GM18870 (cell line): ENCODE measurements around the gene TAF4.
"Not testable (repeated sequence)": the region's sequence is repeated elsewhere in the genome, so short reads cannot be mapped to it uniquely, and the experiment has no call there.

Experiments used
- ATAC-seq: cut with Tn5 transposase; IDR thresholded peaks from one replicate; pipeline ENCODE4 v1.9.1; 2021; ENCODE audit warnings: moderate library complexity; ENCODE audit not compliant: unreplicated experiment

Gene TAF4

DNA sequence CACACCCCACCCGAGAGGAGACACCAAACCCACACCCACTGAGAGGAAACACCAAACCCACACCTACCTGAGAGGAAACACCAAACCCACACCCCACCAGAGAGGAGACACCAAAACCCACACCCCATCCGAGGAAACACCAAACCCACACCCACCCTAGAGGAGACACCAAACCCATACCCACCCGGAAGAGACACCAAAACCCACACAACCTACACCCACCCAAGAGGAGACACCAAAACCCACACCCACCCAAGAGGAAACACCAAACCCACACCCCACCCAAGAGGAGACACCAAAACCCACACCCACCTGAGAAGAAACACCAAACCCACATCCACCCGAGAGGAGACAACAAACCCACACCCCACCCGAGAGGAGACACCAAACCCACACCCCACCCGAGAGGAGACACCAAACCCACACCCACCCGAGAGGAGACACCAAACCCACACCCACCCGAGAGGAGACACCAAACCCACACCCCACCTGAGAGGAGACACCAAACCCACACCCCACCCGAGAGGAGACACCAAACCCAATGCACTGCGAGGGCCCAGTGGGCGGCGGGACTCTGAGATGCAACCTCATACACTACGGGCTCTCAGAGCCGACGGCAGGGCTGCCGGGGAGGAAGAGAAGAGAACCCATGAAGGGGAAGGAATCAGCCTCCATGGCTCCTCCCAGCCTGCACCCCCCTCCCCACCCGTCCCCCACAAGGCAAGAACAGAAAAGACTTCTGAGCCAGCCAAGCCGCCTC is 83.3 kb downstream of the TAF4 start:
- ATAC-seq = no peak

DNA sequence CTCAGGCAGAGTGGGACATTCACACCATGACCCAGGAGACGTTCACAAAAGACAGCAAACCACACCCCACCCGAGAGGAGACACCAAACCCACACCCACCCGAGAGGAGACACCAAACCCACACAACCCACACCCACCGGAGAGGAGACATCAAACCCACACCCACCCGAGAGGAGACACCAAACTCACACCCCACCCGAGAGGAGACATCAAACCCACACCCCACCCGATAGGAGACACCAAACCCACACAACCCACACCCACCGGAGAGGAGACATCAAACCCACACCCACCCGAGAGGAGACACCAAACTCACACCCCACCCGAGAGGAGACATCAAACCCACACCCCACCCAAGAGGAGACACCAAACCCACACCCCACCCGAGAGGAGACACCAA is 84.0 kb downstream of the TAF4 start:
- not testable (repeated sequence) for ATAC-seq

DNA sequence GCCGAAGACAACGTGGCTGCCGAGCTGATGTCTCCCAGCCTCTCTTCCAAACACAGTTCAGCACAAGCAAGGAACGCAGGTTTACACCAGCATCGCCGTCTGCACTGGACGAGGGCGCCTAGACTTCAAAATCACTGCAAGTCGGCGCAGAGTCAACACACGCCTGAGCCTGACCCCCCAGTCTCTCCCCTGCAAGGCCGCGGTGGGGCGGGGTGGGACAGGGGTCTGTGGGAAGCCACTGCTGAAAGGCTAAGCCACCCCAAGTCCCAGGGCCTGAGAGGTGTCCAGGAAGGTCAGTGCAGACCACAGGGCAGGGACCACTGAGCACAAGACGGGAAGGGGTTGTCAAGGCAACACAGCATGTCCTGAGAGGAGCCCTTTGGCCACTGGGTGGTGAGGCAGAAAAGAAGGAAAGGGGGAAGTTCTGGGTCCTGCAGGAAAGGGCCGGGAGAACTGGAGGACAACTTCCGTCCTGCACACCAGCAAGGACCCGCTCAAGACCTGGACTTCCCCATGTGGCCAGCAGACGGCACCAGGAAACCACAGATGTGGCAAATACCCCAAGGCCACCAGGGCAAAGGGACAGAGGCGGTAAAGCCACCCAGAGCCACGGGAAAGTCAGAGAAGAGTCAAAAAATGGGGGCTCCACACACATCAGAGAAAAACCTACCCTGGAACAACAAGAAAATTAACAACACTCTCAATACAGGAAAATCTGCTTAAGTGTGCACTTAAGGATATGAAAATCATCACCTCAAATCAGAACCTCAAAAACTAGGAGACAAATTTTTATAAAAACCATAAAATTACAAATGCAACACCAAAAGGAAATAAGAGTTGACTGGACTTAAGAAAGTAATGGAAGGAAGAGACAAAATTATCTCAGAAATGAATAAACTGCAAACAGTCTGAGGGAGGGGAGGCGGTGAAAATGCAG is 84.8 kb downstream of the TAF4 start:
- ATAC-seq = no peak

DNA sequence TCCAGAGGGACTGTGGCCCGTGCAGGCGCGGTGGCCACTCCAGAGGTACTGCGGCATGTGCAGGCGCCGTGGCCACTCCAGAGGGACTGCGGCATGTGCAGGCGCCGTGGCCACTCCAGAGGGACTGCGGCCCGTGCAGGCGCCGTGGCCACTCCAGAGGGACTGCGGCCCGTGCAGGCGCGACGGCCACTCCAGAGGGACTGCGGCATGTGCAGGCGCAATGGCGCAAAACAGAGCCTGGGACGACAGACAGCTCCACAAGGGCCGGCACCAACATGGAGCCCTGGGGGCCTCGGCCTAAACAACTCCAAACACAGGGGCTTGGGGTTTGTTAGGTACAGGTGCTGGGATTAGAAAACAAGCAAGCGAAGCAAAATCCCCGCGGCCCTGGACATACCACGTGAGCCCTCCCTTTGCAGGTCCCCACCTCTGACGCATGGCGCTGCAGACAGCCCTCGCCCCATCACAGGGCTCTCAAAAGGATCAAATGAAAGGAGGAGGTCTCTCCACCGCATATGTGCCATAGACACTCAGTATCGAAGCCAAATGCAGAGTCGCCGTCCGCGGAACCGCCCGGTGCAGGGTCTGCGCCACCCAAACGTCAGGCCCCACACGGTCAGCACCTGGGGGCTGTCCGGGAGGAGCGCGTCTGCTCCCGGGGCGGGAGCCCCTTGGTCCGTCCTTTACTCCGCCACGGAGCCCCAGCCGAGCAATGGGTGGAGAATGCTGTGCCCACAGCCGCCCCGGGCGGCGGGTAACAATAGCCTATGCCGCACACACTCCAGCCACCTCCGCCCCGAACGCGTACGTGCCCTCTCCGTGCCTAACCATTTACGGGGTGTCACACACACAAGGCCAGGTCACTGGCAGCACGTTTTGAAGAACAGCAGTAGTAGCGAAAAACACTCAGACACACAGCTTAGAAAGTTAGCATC is 85.7 kb downstream of the TAF4 start:
- ATAC-seq = no peak

DNA sequence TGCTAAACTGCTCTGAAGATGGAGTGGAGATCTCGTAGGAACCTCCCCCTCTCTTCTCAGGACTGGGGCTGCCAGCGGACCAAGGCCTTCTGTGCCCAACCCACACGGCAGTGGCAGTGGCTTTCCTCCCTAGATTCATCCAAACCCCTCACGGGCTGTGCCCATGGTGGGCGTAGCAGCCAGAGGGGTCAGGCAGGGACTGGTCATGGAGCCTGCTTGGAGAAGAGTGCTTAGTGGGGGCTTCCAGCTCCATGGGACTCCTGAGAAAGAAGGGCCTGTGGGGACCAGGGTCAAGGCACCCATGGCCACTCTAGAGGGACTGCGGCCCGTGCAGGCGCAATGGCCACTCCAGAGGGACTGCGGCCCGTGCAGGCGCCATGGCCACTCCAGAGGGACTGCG is 86.6 kb downstream of the TAF4 start:
- no peak for ATAC-seq

DNA sequence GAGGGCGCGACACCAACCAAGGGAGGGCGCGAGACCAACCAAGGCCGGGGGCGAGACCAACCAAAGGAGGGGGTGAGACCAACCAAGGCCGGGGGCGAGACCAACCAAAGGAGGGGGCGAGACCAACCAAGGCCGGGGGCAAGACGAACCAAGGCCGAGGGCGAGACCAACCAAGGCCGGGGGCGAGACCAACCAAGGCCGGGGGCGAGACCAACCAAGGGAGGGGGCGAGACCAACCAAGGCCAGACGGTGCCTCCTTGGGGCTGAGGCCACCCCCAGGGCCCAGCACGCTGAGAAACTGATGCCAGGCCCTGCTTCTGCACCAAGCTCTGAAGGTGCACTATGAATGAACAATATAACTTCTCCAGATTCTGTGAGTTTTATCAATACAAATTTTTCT is 87.2 kb downstream of the TAF4 start:
- ATAC-seq = no peak

DNA sequence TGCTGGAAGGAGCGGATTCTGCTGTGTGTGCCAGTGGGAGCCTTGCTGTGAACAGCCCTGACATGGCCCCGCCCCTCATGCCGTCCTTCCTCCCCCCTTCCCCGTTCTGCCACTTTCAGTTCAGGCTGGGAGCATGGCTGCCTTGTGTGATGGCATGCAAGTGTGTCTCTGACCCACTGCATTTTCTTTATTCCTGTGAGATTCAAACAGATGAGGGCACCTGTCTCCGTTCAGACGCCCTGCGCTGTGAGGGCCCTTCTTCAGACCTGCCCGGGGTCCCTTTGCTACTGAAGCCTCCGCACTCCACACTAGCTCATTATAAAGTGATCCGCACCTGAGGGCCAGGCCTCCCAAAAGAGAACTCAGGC is 88.3 kb downstream of the TAF4 start:
- no peak for ATAC-seq

DNA sequence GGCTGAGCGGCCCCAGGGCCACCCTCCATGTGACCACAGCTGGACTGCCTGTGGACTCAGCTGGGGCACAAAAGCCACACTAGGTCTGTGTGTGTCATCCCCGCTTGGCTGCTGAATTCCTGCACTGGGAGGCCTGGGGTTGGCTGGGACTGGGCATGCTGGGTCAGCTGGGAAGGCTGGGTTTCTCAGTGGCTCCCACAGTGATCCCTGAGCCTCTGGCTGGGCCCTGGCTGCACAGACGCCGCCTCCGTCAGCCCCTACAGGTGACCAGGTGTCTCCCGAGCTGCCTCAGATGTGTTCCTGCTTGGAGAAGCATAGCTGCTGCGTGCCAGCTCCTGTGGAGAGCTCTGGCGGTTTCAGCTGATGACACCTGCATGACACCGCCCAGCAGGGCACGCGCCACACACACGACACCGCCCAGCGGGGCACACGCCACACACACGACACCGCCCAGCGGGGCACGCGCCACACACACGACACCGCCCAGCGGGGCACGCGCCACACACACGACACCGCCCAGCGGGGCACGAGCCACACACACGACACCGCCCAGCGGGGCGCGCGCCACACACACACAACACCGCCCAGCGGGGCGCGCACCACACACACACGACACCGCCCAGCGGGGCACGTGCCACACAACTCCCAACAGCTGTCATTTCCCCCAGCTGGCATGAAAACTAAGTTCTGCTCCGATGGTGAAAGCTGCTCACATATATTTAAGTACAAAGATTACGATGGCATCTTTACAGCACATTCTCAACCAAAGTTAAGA is 88.8 kb downstream of the TAF4 start:
- no peak for ATAC-seq

DNA sequence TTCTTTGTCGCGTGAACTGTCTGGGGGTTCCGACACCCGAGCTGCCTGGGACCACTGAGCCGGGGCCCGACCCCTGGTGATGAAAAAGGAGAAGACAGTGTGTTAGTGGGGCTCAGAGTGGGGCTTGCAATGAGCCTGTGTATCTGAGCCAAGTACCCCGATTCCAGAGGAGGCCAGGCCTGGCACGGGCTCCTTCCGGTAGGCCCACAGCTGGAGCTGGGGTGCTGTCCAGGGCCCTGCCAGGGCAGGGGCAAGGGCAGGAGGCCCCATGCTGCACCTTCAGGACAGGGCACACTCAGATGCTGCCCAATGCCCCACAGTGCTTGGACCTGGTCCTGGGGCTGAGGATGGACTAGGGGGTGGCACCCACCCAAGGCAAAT is 89.4 kb downstream of the TAF4 start:
- no peak for ATAC-seq

DNA sequence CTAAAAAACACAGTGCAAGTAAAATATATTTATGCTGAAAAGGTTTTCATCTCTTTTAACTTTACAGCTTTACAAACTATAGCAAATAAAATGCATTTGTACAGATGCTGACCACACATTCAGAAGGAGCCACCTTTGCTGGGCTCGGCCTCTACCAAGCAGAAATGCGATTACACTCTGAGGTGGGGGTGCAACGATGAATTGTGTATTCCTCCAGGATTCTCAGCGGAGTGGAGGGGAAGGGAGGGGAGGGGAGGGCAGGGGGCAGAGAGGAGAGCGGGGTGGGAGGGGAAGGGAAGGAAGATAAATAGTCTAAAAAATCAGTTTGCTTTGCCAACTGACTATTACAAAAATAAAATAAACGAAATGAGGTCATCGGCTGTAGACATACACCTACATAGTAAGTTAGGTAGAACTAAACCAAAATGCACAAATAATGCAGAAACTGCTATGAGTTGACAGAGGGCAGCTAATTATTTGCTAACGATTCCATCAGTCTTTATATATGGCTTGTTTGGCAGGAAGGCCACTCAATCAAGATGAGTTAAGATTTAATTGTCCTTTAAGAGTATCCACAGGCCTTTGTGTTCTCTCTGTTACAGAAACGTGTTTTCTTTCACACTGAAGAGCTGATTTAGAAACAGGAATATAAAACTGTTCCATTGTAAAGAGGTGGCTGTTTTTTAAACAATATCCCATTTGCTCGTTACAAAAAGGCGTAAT is 90.1 kb downstream of the TAF4 start:
- ATAC-seq = no peak

DNA sequence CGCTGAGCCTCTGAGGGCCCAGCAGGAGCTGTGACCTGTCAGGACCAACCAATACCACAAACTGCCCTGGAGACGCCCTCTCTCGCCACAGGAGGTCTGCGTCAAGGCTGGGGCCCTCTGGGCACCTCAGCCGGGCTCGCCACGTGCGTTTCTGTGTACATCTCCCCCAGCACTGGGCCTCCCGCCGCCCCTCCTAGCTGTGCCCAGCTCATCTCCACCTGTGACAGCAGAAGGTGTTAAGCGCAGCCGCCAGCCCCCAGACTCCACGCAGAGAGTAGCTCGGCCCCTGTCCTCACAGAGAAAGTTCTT is 91.4 kb downstream of the TAF4 start:
- no peak for ATAC-seq

DNA sequence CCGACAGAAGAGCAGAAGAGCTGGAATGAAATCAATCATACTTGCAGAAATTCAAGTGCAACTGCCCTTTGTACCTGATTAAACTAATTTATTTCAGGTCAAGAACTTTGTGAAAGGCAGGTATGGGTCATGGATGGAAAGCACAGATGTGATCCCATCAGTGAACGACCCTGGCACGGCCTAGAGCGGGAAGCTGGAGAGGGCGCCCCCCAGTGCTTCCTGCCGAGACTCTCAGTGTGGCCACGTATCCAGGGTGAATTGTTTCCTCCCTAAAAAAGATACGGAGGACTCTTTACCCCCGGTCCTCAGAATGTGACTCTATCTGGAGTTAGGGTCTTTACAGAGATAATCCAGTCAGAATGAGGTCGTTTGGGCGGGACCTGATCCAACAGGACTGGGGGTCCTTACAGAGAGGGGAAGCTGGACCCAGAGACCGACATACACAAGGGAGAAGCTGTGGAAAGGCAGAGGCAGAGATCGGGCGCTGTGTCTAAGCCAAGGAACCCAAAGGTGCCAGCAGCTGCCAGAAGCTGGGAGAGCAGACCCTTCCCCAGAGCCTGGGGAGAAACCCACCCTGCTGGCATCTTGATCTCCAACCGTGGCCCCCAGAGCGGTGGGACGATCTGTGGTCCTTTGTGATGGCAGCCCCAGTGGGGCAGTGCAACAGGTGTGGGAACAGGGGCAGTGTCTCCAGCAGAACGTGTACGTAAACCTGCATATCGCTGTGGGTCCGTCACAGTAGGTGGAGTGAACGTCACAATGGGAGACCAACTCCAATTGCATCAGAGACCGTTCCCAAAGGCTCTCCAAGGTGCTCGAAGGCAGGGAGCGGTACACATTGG is 91.9 kb downstream of the TAF4 start:
- no peak for ATAC-seq

DNA sequence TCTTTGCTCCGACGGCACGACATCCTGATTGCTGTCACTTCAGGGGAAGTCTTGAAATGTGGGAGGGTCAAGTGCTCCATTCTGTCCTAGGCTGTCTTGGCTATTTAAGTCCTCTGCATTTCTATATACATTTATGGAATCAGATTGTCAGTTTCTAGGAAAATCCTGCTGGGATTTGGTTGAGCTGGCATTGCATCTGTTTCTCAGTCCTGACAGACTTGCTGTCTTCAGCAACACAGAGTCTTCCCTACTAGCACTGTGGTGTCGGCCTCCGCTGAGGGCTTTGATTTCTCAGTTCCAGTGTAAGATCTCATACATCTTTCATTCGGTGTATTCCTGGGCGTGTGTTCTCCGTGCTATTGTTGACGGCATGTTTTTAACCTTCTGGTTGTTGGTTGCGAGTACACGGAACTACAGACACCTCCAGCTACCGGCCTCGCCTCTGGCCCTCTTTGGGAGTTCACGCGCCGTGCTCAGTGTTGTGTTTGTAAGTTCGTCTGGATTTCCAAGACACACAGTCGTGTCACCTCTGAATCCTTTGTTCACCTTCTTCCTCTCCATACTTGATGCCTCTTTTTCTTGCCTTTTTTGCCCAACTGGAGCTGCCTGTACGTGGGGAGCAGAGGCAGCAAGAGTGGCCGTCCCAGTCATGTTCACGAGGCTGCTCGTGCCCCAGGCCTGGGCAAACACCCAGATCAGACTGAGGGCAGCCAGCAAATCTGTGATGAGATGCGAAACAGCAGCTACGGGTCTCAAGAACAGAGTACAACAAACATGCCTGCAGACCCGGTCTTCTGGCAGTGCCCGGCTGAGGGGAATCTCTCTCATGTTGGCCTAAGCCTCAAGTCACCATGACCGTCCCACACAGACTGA is 92.8 kb downstream of the TAF4 start:
- ATAC-seq = no peak

DNA sequence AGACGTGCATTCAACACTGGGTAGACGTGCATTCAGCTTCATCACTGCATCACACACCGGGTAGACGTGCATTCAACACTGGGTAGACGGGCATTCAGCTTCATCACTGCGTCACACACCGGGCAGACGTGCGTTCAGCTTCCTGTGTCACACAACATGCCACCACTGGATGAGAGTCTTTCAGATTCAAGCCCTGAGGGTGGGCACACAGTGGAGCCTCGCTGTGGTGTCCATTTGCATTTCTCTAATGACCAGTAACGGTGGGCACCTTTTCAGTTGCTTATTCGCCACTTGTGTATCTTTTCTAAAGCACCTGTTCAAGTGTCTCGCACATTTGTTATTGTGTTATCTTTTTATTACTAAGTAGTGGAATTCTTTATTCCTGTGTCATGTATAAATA is 94.1 kb downstream of the TAF4 start:
- not testable (repeated sequence) for ATAC-seq

DNA sequence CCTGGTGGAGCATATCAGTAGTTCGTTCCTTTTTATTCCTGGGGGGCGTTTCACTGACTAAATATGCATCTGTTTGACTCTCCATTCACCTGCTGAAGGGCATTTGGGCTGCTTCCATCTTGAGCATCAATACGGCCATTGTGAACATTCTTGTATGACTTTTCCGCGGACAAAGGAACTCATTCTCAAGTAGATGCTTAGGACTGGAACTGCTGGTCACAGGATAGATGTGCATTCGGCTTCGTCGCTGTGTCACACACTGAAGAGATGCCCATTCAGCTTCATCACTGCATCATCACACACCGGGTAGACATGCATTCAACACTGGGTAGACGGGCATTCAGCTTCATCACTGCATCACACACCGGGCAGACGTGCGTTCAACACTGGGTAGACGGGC is 95.3 kb downstream of the TAF4 start:
- ATAC-seq = no peak

DNA sequence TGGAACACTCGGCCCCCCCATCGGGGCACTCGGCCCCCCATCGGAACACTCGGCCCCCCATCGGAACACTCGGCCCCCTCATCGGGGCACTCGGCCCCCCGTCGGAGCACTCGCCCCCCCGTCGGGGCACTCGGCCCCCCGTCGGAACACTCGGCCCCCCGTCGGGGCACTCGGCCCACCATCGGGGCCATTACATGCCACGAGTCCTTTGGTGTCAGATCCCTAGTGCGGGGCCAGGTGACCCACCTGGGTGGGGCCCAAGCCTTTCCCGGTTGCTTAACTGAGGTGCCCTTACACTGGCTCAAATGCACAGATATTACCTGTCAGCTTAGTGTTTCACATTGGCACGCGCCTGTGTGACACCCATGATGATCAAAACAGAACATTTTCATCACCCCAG is 95.9 kb downstream of the TAF4 start:
- no peak for ATAC-seq

DNA sequence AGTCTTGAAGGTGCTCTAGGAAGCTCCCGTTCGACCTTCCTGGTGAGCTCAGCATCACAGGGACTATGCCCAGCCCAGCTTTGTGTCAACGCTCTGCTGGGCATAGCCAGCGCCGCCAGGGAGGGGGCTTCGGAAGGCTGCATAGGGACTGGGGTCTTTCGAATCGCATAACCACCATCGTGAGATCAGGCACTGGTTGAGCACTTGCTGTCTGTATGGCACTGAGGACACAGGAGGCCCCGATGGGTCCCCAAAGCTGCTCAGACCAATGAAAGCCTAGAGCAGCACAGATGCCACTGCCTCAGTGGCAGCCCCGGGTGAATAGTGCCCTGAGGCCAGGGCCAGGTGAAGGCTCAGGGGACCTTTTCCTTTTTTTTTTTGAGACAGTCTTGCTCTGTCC is 96.7 kb downstream of the TAF4 start:
- ATAC-seq = no peak
